ENCODE measurements around the gene ANO5.

DNA sequence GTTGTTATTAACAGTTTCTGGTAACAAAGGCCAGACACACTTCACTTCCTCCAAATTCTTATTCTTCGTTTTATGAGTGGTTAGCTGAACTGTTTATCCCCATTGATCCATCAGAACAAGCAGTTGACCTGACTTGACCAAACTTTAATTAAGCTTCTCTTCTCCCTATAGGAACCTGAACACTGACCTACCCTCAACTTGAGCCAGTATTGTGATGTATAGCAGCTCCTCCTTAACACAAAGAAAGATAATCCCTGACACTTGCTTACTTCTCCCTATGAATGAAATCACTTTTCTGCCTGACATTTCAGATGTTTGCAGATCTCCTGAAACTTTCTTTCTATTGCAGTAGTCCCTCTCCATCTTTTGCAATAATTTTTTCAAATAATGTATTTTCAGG lies 41.9 kb downstream of the ANO5 start:
- no peak for TF ChIP-seq CTCF (conservative IDR thresholded peaks at IDR 0.05; ENCODE audit: low read depth, low read length)
- TF ChIP-seq EZH2 (IDR thresholded peaks at IDR 0.05; ENCODE audit: low read length, unreplicated experiment) = no peak
- TF ChIP-seq EZH2phosphoT487 (IDR thresholded peaks at IDR 0.05; ENCODE audit: borderline replicate concordance, low read length) = no peak

All from PC-3 (cell line).